Astrocyte (in vitro differentiated cells and primary cell): ENCODE data around the gene IGLON5. TPM values are rescaled to one million over a fixed set of nuclear protein-coding genes. Genes with fewer than 3 reads are reported as not detected.

ENCODE experiments used
- DNase-seq: peaks from one replicate; pipeline ENCODE4 v3.0.0-alpha.2; 2010; ENCODE audit warnings: low read depth
- FAIRE-seq: peaks from 2 replicates; lab custom pipeline; 2011; peaks lifted over from hg19 to GRCh38; lab: Jason Lieb, UNC
- H2AFZ ChIP-seq: 2 replicates; pipeline ENCODE4 v1.6.0; 2012; ENCODE audit warnings: low read depth, low read length, inconsistent platforms
- H3K27ac ChIP-seq: 2 replicates; pipeline ENCODE4 v1.5.1; 2011; ENCODE audit warnings: low read depth, low read length, inconsistent platforms
- H3K27me3 ChIP-seq: 2 replicates; pipeline ENCODE4 v1.6.0; 2011; ENCODE audit warnings: low read length, inconsistent platforms; ENCODE audit not compliant: insufficient read depth
- H3K36me3 ChIP-seq: 2 replicates; pipeline ENCODE4 v1.5.1; 2011; ENCODE audit warnings: low read length, inconsistent platforms; ENCODE audit not compliant: insufficient read depth
- H3K4me1 ChIP-seq: 2 replicates; pipeline ENCODE4 v1.5.1; 2011; ENCODE audit warnings: low read length, inconsistent platforms; ENCODE audit not compliant: insufficient read depth
- H3K4me2 ChIP-seq: 2 replicates; pipeline ENCODE4 v1.6.0; 2012; ENCODE audit warnings: low read length, inconsistent platforms
- H3K4me3 ChIP-seq: 2 replicates; pipeline ENCODE4 v1.5.1; 2011; ENCODE audit warnings: low read depth, mild to moderate bottlenecking, low read length, inconsistent platforms; ENCODE audit not compliant: insufficient read depth
- H3K79me2 ChIP-seq: 2 replicates; pipeline ENCODE4 v1.6.0; 2012; ENCODE audit warnings: mild to moderate bottlenecking, low read length, inconsistent platforms; ENCODE audit not compliant: insufficient read depth
- H3K9ac ChIP-seq: 2 replicates; pipeline ENCODE4 v1.6.0; 2012; ENCODE audit warnings: mild to moderate bottlenecking, low read length, inconsistent platforms
- H3K9me3 ChIP-seq: 2 replicates; pipeline ENCODE4 v1.5.1; 2012; ENCODE audit warnings: low read depth, mild to moderate bottlenecking, low read length, inconsistent platforms; ENCODE audit not compliant: insufficient read depth
- H4K20me1 ChIP-seq: 2 replicates; pipeline ENCODE4 v1.6.0; 2012; ENCODE audit warnings: low read length, inconsistent platforms; ENCODE audit not compliant: insufficient read depth
- H3K27ac Mint-ChIP-seq: one replicate; pipeline ENCODE4 v1.8.0; 2021; ENCODE audit warnings: mild to moderate bottlenecking, mixed read lengths; ENCODE audit not compliant: unreplicated experiment
- H3K27me3 Mint-ChIP-seq: one replicate; pipeline ENCODE4 v1.8.0; 2021; ENCODE audit warnings: low read depth, mixed read lengths; ENCODE audit not compliant: unreplicated experiment
- H3K36me3 Mint-ChIP-seq: one replicate; pipeline ENCODE4 v1.8.0; 2021; ENCODE audit warnings: low read depth, mixed read lengths; ENCODE audit not compliant: unreplicated experiment
- H3K4me1 Mint-ChIP-seq: one replicate; pipeline ENCODE4 v1.8.0; 2021; ENCODE audit warnings: low read depth, mixed read lengths; ENCODE audit not compliant: unreplicated experiment
- H3K4me3 Mint-ChIP-seq: one replicate; pipeline ENCODE4 v1.8.0; 2021; ENCODE audit warnings: mild to moderate bottlenecking, moderate library complexity, mixed read lengths; ENCODE audit not compliant: unreplicated experiment
- H3K9me3 Mint-ChIP-seq: one replicate; pipeline ENCODE4 v1.8.0; 2021; ENCODE audit warnings: mild to moderate bottlenecking, mixed read lengths; ENCODE audit not compliant: unreplicated experiment
- CTCF ChIP-seq: IDR thresholded peaks from 2 replicates; pipeline ENCODE4 v1.5.1; 2011; ENCODE audit warnings: low read depth, mild to moderate bottlenecking, inconsistent platforms, low read length, moderate library complexity; ENCODE audit not compliant: insufficient read depth
- EZH2 ChIP-seq: IDR thresholded peaks from 2 replicates; pipeline ENCODE4 v1.6.1; 2012; ENCODE audit warnings: mild to moderate bottlenecking, low read length, inconsistent platforms; ENCODE audit not compliant: insufficient read depth
- total RNA-seq: library from RNA; stranded (reverse); gene quantifications from 2 replicates; pipeline ENCODE4 v1.2.1, GENCODE V29; 2021

The IGLON5 gene
- total RNA-seq, 1 donor from 2014 or later = 5.4 TPM

GRCh38 chr19:51295382-51296126 is 15.9 kb upstream of the IGLON5 start:
- H3K4me1 ChIP-seq = no peaks in the 10 kb centered on the region
- no peaks in the 10 kb centered on the region for H3K4me1 Mint-ChIP-seq
- H3K27me3 Mint-ChIP-seq = peaks cover 21% of the 10 kb centered on the region

GRCh38 chr19:51296336-51297093 is 14.9 kb upstream of the IGLON5 start:
- H3K9me3 Mint-ChIP-seq = peaks cover 8% of the 10 kb centered on the region
- H3K36me3 ChIP-seq = no peaks in the 10 kb centered on the region
- no peaks in the 10 kb centered on the region for H4K20me1 ChIP-seq
- no peak overlapping the region for H3K9ac ChIP-seq
- no peak overlapping the region for H3K4me3 ChIP-seq
- H3K9me3 ChIP-seq = peaks cover 3% of the 10 kb centered on the region
- H3K4me2 ChIP-seq = no peak overlapping the region
- H2AFZ ChIP-seq = no peak overlapping the region
- TF ChIP-seq EZH2 = no peak
- no peak for TF ChIP-seq CTCF
- DNase-seq (no peak), FAIRE-seq (no peak)
- H3K4me1 Mint-ChIP-seq = no peaks in the 10 kb centered on the region
- peaks cover 21% of the 10 kb centered on the region for H3K27me3 Mint-ChIP-seq
- no peaks in the 10 kb centered on the region for H3K79me2 ChIP-seq
- H3K4me1 ChIP-seq = no peaks in the 10 kb centered on the region
- H3K27ac Mint-ChIP-seq = no peak overlapping the region
- H3K4me3 Mint-ChIP-seq = no peak overlapping the region
- H3K27me3 ChIP-seq = no peaks in the 10 kb centered on the region
- no peak overlapping the region for H3K27ac ChIP-seq
- no peaks in the 10 kb centered on the region for H3K36me3 Mint-ChIP-seq

More at GRCh38 chr19:51295382-51296126, 15.9 kb upstream of the IGLON5 start:
- H3K27ac Mint-ChIP-seq = no peak overlapping the region
- no peak overlapping the region for H3K4me3 Mint-ChIP-seq
- no peak overlapping the region for H3K4me3 ChIP-seq
- no peaks in the 10 kb centered on the region for H3K27me3 ChIP-seq
- no peak overlapping the region for H3K9ac ChIP-seq
- no peak overlapping the region for H2AFZ ChIP-seq
- H3K4me2 ChIP-seq = no peak overlapping the region
- no peak for FAIRE-seq
- no peaks in the 10 kb centered on the region for H3K36me3 Mint-ChIP-seq
- H3K9me3 ChIP-seq = peaks cover 4% of the 10 kb centered on the region
- no peak overlapping the region for H3K27ac ChIP-seq
- TF ChIP-seq CTCF = no peak
- TF ChIP-seq EZH2 = no peak
- peaks cover 5% of the 10 kb centered on the region for H3K9me3 Mint-ChIP-seq
- no peak for DNase-seq
- H4K20me1 ChIP-seq = no peaks in the 10 kb centered on the region
- no peaks in the 10 kb centered on the region for H3K36me3 ChIP-seq
- no peaks in the 10 kb centered on the region for H3K79me2 ChIP-seq

- H3K27ac Mint-ChIP-seq = no peak overlapping the region
- H3K79me2 ChIP-seq = no peaks in the 10 kb centered on the region
- H3K4me3 ChIP-seq = no peak overlapping the region
- no peak overlapping the region for H3K4me3 Mint-ChIP-seq
- H3K27ac ChIP-seq = no peak overlapping the region
- no peaks in the 10 kb centered on the region for H3K36me3 ChIP-seq
- no peaks in the 10 kb centered on the region for H3K4me1 Mint-ChIP-seq
- H2AFZ ChIP-seq = no peak overlapping the region
- peaks cover 3% of the 10 kb centered on the region for H3K9me3 ChIP-seq
- no peaks in the 10 kb centered on the region for H3K27me3 ChIP-seq
- H3K4me2 ChIP-seq = no peak overlapping the region
- peaks cover 8% of the 10 kb centered on the region for H3K9me3 Mint-ChIP-seq
- H4K20me1 ChIP-seq = no peaks in the 10 kb centered on the region
- no peaks in the 10 kb centered on the region for H3K36me3 Mint-ChIP-seq
- FAIRE-seq = no peak
- no peak for DNase-seq
- H3K9ac ChIP-seq = no peak overlapping the region
- TF ChIP-seq CTCF (no peak), EZH2 (no peak)
- peaks cover 21% of the 10 kb centered on the region for H3K27me3 Mint-ChIP-seq
- no peaks in the 10 kb centered on the region for H3K4me1 ChIP-seq
Observed at GRCh38 chr19:51297406-51297805, 14.0 kb upstream of the IGLON5 start.
